Measurements from ENCODE around the gene SEC61A1.
A peak's percentile ranks its signal among the peaks of the same experiment; 100 is the strongest.

The SEC61A1 gene

GRCh38 chr3:128060473-128061381 is 8.5 kb downstream of the SEC61A1 start:
- no peak for DNase-seq

GRCh38 chr3:128062033-128062745 is 10.0 kb downstream of the SEC61A1 start:
- no peak for DNase-seq

GRCh38 chr3:128063865-128064264 is 11.6 kb downstream of the SEC61A1 start:
- no peak for DNase-seq

GRCh38 chr3:128064962-128065361 is 12.7 kb downstream of the SEC61A1 start:
- no peak for DNase-seq

- DNase-seq: no peak
These were observed 13.9 kb downstream of the SEC61A1 start for GRCh38 chr3:128066114-128066513.

- DNase-seq: no peak
These were observed 14.4 kb downstream of the SEC61A1 start for GRCh38 chr3:128066676-128067075.

- no peak for DNase-seq
These were observed 15.3 kb downstream of the SEC61A1 start for GRCh38 chr3:128067489-128067888.

GRCh38 chr3:128068156-128068620 is 16.0 kb downstream of the SEC61A1 start:
- DNase-seq: no peak

GRCh38 chr3:128069271-128069670 is 17.0 kb downstream of the SEC61A1 start:
- DNase-seq: no peak

GRCh38 chr3:128070898-128071591 is 18.8 kb downstream of the SEC61A1 start:
- DNase-seq: no peak

GRCh38 chr3:128071771-128072453 is 19.7 kb downstream of the SEC61A1 start:
- DNase-seq: no peak

- DNase-seq: no peak
These were observed 20.4 kb downstream of the SEC61A1 start for GRCh38 chr3:128072454-128073184.

GRCh38 chr3:128073185-128073725 is 21.0 kb downstream of the SEC61A1 start:
- DNase-seq: no peak

GRCh38 chr3:128073807-128074206 is 21.6 kb downstream of the SEC61A1 start:
- DNase-seq: no peak

GRCh38 chr3:128074851-128075521 is 22.7 kb downstream of the SEC61A1 start:
- no peak for DNase-seq

GRCh38 chr3:128075522-128076482 is 23.6 kb downstream of the SEC61A1 start:
- peak; percentile 81 for DNase-seq

- DNase-seq: peak; percentile 29
These were observed 24.4 kb downstream of the SEC61A1 start for GRCh38 chr3:128076483-128077201.

GRCh38 chr3:128077202-128077624 is 25.0 kb downstream of the SEC61A1 start:
- DNase-seq: no peak

- DNase-seq: no peak
These were observed 25.4 kb downstream of the SEC61A1 start for GRCh38 chr3:128077665-128078064.
